GM19468 (cell line): ENCODE data around the gene SEMA4G.

ENCODE experiments used
- ATAC-seq: cut with Tn5 transposase; IDR thresholded peaks from one replicate; pipeline ENCODE4 v1.9.1; 2021; ENCODE audit warnings: mild to moderate bottlenecking, moderate library complexity, moderate number of reproducible peaks; ENCODE audit not compliant: unreplicated experiment; ENCODE audit errors: extremely low read depth

The SEMA4G gene

GRCh38 chr10:100969187-100970075 lies at the start of gene SEMA4G:
Gene SEMA4G, plus strand, starts transcription at chr10:100969504. Its CDS starts 3,409 bp downstream, at chr10:100972913.
- ATAC-seq, result no peak

GRCh38 chr10:100923580-100923979 lies 45.7 kb upstream of the SEMA4G start:
- ATAC-seq, result no peak

- no peak for ATAC-seq
Measured at GRCh38 chr10:100927266-100927665, 42.0 kb upstream of the SEMA4G start.

GRCh38 chr10:100928039-100928438 lies 41.3 kb upstream of the SEMA4G start:
- no peak for ATAC-seq

- no peak for ATAC-seq
Measured at GRCh38 chr10:100930368-100930767, 38.9 kb upstream of the SEMA4G start.

- no peak for ATAC-seq
Measured at GRCh38 chr10:100934084-100934659, 35.1 kb upstream of the SEMA4G start.

- ATAC-seq, result no peak
Measured at GRCh38 chr10:100939763-100940344, 29.4 kb upstream of the SEMA4G start.

- ATAC-seq, result no peak
Measured at GRCh38 chr10:100942229-100942628, 27.1 kb upstream of the SEMA4G start.

GRCh38 chr10:100943508-100943907 lies 25.8 kb upstream of the SEMA4G start:
- ATAC-seq, result no peak

- ATAC-seq, result no peak
Measured at GRCh38 chr10:100945754-100946153, 23.6 kb upstream of the SEMA4G start.

- no peak for ATAC-seq
Measured at GRCh38 chr10:100948916-100949315, 20.4 kb upstream of the SEMA4G start.

GRCh38 chr10:100960251-100960650 lies 9.1 kb upstream of the SEMA4G start:
- no peak for ATAC-seq

GRCh38 chr10:100962351-100963080 lies 6.8 kb upstream of the SEMA4G start:
- no peak for ATAC-seq

GRCh38 chr10:100963826-100964225 lies 5.5 kb upstream of the SEMA4G start:
- no peak for ATAC-seq

GRCh38 chr10:100965820-100966219 lies 3.5 kb upstream of the SEMA4G start:
- ATAC-seq, result no peak

- ATAC-seq, result no peak
Measured at GRCh38 chr10:100966887-100967286, 2.4 kb upstream of the SEMA4G start.

GRCh38 chr10:100967332-100967731 lies 2.0 kb upstream of the SEMA4G start:
- no peak for ATAC-seq

- no peak for ATAC-seq
Measured at GRCh38 chr10:100968062-100968736, 1.1 kb upstream of the SEMA4G start.

- ATAC-seq, result no peak
Measured at GRCh38 chr10:100968863-100969186, 479 bp upstream of the SEMA4G start.
